HG02973 (cell line): Measurements from ENCODE around the gene OR1D5.
"Not testable (repeated sequence)": the region's sequence is repeated elsewhere in the genome, so short reads cannot be mapped to it uniquely, and the experiment has no call there.

Experiments
- ATAC-seq: cut with Tn5 transposase; IDR thresholded peaks from one replicate; pipeline ENCODE4 v1.9.1; 2021; ENCODE audit warnings: moderate library complexity; ENCODE audit not compliant: unreplicated experiment

OR1D5 gene

GRCh38 chr17:3063507-3063906 is at the start of gene OR1D5:
TSS of gene OR1D5 (minus strand) at chr17:3063607. CDS start at chr17:3063607, 0 bp downstream.
- not testable (repeated sequence) for ATAC-seq

- no peak for ATAC-seq
Observed at GRCh38 chr17:3104322-3104721, 40.9 kb upstream of the OR1D5 start, which contains the start of gene OR1D2. TSS of gene OR1D2 (minus strand) at chr17:3104422. CDS start at chr17:3092996, 11,426 bp downstream.

GRCh38 chr17:3073850-3074249 is 10.4 kb upstream of the OR1D5 start:
- ATAC-seq: not testable (repeated sequence)

- ATAC-seq: not testable (repeated sequence)
Observed at GRCh38 chr17:3065192-3065591, 1.8 kb upstream of the OR1D5 start.

GRCh38 chr17:3062824-3063377 is 506 bp downstream of the OR1D5 start:
- ATAC-seq: not testable (repeated sequence)

- not testable (repeated sequence) for ATAC-seq
Observed at GRCh38 chr17:3054868-3055267, 8.5 kb downstream of the OR1D5 start.

- no peak for ATAC-seq
Observed at GRCh38 chr17:3049705-3050295, 13.6 kb downstream of the OR1D5 start.

GRCh38 chr17:3048727-3049471 is 14.5 kb downstream of the OR1D5 start:
- ATAC-seq: peak; percentile 96

GRCh38 chr17:3046753-3047152 is 16.7 kb downstream of the OR1D5 start:
- no peak for ATAC-seq

GRCh38 chr17:3043737-3044365 is 19.6 kb downstream of the OR1D5 start:
- ATAC-seq: no peak

- ATAC-seq: no peak
Observed at GRCh38 chr17:3040882-3041281, 22.5 kb downstream of the OR1D5 start.

- ATAC-seq: no peak
Observed at GRCh38 chr17:3039736-3040135, 23.7 kb downstream of the OR1D5 start.

GRCh38 chr17:3038941-3039340 is 24.5 kb downstream of the OR1D5 start:
- no peak for ATAC-seq

GRCh38 chr17:3037259-3037658 is 26.1 kb downstream of the OR1D5 start:
- ATAC-seq: no peak

- ATAC-seq: no peak
Observed at GRCh38 chr17:3036800-3037199, 26.6 kb downstream of the OR1D5 start.

GRCh38 chr17:3035968-3036280 is 27.5 kb downstream of the OR1D5 start:
- ATAC-seq: no peak

- ATAC-seq: no peak
Observed at GRCh38 chr17:3035256-3035967, 28.0 kb downstream of the OR1D5 start.

GRCh38 chr17:3034578-3034920 is 28.9 kb downstream of the OR1D5 start:
- no peak for ATAC-seq

GRCh38 chr17:3033741-3034577 is 29.4 kb downstream of the OR1D5 start:
- ATAC-seq: no peak

GRCh38 chr17:3033248-3033640 is 30.2 kb downstream of the OR1D5 start:
- ATAC-seq: no peak
